Measurements from ENCODE around the gene YDJC.
"Not testable (repeated sequence)": the region's sequence is repeated elsewhere in the genome, so short reads cannot be mapped to it uniquely, and the experiment has no call there.

YDJC gene, protein sequence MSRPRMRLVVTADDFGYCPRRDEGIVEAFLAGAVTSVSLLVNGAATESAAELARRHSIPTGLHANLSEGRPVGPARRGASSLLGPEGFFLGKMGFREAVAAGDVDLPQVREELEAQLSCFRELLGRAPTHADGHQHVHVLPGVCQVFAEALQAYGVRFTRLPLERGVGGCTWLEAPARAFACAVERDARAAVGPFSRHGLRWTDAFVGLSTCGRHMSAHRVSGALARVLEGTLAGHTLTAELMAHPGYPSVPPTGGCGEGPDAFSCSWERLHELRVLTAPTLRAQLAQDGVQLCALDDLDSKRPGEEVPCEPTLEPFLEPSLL

GRCh38 chr22:21629255-21630149, at the start of gene YDJC:
Gene YDJC (minus strand): TSS chr22:21630022. CDS start chr22:21630014, 8 bp downstream.
- peak; percentile 91 to 92 for DNase-seq (ENCODE audit: low read depth in 1 of 2, low spot score in 1 of 2)

- no peak for DNase-seq (ENCODE audit: low read depth in 1 of 2, low spot score in 1 of 2)
Observed at GRCh38 chr22:21679383-21679782, 49.6 kb upstream of the YDJC start.

- not testable (repeated sequence) for DNase-seq (ENCODE audit: low read depth in 1 of 2, low spot score in 1 of 2)
Observed at GRCh38 chr22:21678842-21679241, 49.0 kb upstream of the YDJC start.

GRCh38 chr22:21677606-21678443, 48.0 kb upstream of the YDJC start:
- no peak for DNase-seq (ENCODE audit: low read depth in 1 of 2, low spot score in 1 of 2)

GRCh38 chr22:21674638-21675245, 44.9 kb upstream of the YDJC start:
- DNase-seq (ENCODE audit: low read depth in 1 of 2, low spot score in 1 of 2), result no peak

- DNase-seq (ENCODE audit: low read depth in 1 of 2, low spot score in 1 of 2), result no peak
Observed at GRCh38 chr22:21673534-21674321, 43.9 kb upstream of the YDJC start.

- DNase-seq (ENCODE audit: low read depth in 1 of 2, low spot score in 1 of 2), result no peak
Observed at GRCh38 chr22:21672107-21672629, 42.3 kb upstream of the YDJC start.

GRCh38 chr22:21669026-21669425, 39.2 kb upstream of the YDJC start:
- no peak for DNase-seq (ENCODE audit: low read depth in 1 of 2, low spot score in 1 of 2)

GRCh38 chr22:21666786-21667185, 37.0 kb upstream of the YDJC start:
- DNase-seq (ENCODE audit: low read depth in 1 of 2, low spot score in 1 of 2), result no peak

- no peak for DNase-seq (ENCODE audit: low read depth in 1 of 2, low spot score in 1 of 2)
Observed at GRCh38 chr22:21665047-21665851, 35.4 kb upstream of the YDJC start.

DNA sequence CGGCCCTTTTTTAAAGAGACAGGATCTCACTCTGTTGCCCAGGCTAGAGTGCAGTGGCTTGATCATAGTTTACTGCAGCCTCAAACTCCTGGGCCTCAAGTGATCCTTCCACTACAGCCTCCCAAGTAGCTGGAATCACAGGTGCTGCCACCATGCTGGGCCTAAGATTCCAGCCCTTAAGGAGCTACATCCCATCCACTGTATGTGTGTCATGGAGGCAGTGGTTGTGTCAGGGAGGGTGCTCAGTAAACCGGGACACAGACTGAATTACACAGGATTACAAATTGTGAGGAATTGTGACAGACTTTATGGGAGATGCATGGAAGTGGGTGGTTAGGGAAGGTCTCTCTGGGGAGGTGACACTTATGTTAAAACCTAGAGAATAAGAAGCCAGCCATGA, 33.9 kb upstream of the YDJC start:
- no peak for DNase-seq (ENCODE audit: low read depth in 1 of 2, low spot score in 1 of 2)

- DNase-seq (ENCODE audit: low read depth in 1 of 2, low spot score in 1 of 2), result no peak
Observed at GRCh38 chr22:21661991-21662390, 32.2 kb upstream of the YDJC start.

GRCh38 chr22:21660904-21661303, 31.1 kb upstream of the YDJC start:
- DNase-seq (ENCODE audit: low read depth in 1 of 2, low spot score in 1 of 2), result no peak

DNA sequence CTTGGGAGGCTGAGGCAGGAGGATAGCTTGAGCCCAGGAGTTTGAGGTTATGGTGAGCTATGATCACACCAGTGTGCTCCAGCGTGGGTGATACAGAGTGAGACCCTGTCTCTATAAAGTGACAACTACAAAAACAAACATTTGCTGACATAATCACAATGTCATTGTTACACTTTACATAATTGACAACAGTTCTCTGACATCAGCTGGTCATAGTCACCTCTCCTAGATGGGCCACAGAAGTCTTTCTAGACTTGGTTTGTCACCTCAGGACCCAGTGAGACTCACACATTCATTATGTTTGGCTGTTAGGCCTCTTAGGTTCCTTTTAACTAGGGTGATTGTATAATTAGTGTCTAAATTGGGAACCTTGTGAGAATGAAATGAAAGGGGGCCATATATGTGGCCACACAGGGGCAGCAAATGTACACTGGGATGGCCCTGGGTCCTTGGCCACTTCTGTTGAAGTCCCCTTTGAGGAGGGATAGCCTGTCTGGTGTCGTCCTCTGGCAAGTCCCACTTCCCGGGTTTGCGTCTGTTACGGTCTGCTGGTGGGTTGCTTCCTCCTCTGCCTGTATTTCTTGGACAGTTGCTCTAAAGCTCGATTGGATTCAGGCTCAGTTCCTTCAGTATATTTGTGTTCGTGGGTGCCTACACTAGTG, 30.2 kb upstream of the YDJC start:
- no peak for DNase-seq (ENCODE audit: low read depth in 1 of 2, low spot score in 1 of 2)

DNA sequence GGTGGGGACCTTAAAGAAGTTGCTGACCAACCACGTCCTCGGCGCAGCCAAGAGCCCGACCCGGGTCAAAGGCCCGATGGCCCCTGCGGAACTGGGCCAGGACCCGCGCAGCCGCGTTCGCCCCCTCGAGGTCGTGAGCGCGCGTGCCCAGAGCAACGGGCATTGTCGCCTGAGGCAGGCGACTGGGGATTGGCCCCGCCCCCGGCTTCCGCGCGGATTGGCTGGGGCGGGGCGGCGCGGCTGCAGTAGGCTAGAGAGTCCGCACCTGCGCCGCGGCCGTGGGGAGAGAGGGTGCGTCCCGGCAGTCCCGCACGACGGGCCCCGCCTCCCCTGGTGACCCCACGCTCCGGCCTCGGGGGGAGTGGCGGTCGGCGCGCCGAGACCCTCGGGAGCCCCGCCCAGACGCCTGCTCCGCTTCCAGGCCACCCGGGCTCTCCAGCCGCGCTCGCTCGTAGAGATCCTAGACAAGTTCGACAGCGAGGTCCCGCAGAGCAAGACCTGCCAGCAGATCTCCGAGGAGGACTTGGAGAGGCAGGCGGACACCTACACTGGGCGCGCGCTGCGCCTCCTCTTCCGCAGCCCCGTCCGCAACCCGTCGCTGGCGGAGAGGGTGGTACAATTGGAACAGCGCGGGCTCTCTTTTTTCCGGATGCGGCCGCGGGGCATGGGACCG, 27.7 kb upstream of the YDJC start:
- peak; percentile 51 to 62 for DNase-seq (ENCODE audit: low read depth in 1 of 2, low spot score in 1 of 2)

DNA sequence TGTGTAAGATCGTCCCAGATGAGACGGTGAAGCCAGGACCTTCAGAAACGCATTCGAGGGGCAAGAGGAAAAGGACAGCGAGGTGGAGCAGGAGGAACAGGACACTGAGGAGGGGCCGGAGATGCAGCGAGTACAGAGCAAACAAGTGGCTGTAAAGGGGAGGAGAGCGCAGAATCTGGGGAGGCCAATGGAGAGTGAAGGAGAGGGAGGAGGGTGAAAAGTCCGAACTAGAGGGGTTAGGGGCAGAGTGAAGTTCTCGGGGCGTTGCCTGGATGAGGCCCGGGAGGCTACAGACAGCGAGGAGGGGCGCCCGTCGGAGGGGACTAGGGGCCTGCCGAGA, 27.2 kb upstream of the YDJC start:
- no peak for DNase-seq (ENCODE audit: low read depth in 1 of 2, low spot score in 1 of 2)

- no peak for DNase-seq (ENCODE audit: low read depth in 1 of 2, low spot score in 1 of 2)
Observed at GRCh38 chr22:21652547-21653545, 23.0 kb upstream of the YDJC start.

All from activated CD4-positive, alpha-beta T cell treated with anti-CD3 and anti-CD28 coated beads, Interleukin-2, amount 50 U/mL, for 24 hours (primary cell).